SK-N-MC (cell line): ENCODE results near the gene ANKRD60.

ENCODE experiments used
- EZH2 ChIP-seq: fragments of 200-600 bp; sonication (generic); IDR thresholded peaks from one replicate; pipeline ENCODE4 v1.6.1; 2017; ENCODE audit warnings: antibody characterized with exemption
- FOXP2 ChIP-seq: optimal IDR thresholded peaks from 2 replicates; pipeline ENCODE3; 2011; ENCODE audit warnings: mild to moderate bottlenecking, moderate library complexity; ENCODE audit not compliant: insufficient read depth; ENCODE audit errors: extremely low read length, control extremely low read depth
- POLR2AphosphoS5 ChIP-seq: IDR thresholded peaks from 2 replicates; pipeline ENCODE4 v1.6.1; 2012; ENCODE audit warnings: mild to moderate bottlenecking, low read depth, low read length, borderline replicate concordance

DNA sequence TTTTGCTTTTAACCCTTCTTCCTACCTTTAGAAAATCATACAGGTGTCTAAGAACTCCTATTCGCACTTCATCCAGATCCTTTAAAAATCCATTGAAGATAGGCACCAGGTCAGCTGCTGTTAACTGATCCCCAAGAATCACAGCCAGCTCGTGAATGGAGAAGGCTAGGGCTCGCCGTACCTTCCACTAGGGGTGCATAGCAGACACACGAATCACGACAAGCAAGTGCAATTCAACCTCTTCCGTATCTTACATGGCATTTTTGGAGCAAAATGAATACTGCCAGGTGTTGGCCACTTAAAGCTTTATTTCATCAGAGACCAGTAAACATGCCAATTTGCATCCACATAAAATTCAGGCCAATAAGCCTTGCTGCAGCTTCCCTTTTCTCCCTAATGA is 10.8 kb upstream of the ANKRD60 start:
- TF ChIP-seq POLR2AphosphoS5: no peak
- TF ChIP-seq EZH2: no peak
- TF ChIP-seq FOXP2: no peak
